Neutrophil (primary cell): ENCODE data around the gene IGFBP6.

Experiments used
- H3K27ac ChIP-seq: fragments of 200-600 bp; sonication (generic); 2 replicates; pipeline ENCODE4 v1.5.1; 2016; ENCODE audit warnings: mild to moderate bottlenecking, moderate library complexity
- H3K27me3 ChIP-seq: fragments of 200-600 bp; sonication (generic); 2 replicates; pipeline ENCODE4 v1.6.0; 2016; ENCODE audit warnings: mild to moderate bottlenecking
- H3K36me3 ChIP-seq: fragments of 200-600 bp; sonication (generic); 2 replicates; pipeline ENCODE4 v1.5.1; 2017
- H3K4me1 ChIP-seq, 2 experiments: fragments of 200-600 bp in 1 of 2; sonication (generic) in 1 of 2; 1 replicate in 1 of 2; 2 replicates in 1 of 2; pipeline versions ENCODE4 v1.5.1 to v1.6.1; 2013 to 2016; ENCODE audit warnings: low read depth in 1 of 2, low read length in 1 of 2, mild to moderate bottlenecking in 1 of 2, moderate library complexity in 1 of 2; ENCODE audit not compliant: control insufficient read depth in 1 of 2, insufficient read depth in 1 of 2
- H3K4me3 ChIP-seq, 2 experiments: fragments of 200-600 bp in 1 of 2; sonication (generic) in 1 of 2; 1 replicate in 1 of 2; 2 replicates in 1 of 2; pipeline ENCODE4 v1.5.1; 2013 to 2016; ENCODE audit warnings: low read depth in 1 of 2, low read length in 1 of 2, mild to moderate bottlenecking in 1 of 2, moderate library complexity in 1 of 2
- H3K9me3 ChIP-seq: fragments of 200-600 bp; sonication (generic); 2 replicates; pipeline ENCODE4 v1.5.1; 2016
- TF ChIP-seq, protein P1 (sequence below): fragments of 200-600 bp; sonication (generic); IDR thresholded peaks from 2 replicates; pipeline ENCODE4 v1.5.1; 2016; ENCODE audit warnings: antibody characterized with exemption

The IGFBP6 gene, protein sequence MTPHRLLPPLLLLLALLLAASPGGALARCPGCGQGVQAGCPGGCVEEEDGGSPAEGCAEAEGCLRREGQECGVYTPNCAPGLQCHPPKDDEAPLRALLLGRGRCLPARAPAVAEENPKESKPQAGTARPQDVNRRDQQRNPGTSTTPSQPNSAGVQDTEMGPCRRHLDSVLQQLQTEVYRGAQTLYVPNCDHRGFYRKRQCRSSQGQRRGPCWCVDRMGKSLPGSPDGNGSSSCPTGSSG

DNA sequence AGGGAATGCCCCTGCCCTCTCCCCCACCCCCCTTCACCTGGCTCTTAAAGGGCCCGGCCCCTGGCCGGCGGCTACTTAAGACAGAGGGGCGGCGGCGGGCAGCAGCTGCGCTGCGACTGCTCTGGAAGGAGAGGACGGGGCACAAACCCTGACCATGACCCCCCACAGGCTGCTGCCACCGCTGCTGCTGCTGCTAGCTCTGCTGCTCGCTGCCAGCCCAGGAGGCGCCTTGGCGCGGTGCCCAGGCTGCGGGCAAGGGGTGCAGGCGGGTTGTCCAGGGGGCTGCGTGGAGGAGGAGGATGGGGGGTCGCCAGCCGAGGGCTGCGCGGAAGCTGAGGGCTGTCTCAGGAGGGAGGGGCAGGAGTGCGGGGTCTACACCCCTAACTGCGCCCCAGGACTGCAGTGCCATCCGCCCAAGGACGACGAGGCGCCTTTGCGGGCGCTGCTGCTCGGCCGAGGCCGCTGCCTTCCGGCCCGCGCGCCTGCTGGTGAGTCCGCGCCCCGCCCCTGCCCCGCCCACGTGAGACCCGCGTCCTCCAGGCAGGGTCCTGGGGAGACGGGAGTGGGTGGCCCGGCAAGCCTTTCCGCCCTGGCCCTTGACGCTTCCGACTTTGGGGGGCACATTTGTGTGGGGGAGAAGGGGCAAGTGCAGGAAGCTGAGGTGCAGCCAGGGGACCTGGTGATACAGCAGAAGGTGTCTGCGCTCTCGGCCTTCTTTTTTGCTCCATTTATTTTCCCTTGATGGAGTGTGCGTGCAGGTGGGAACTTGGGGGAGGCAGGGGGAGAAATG lies at the start of gene IGFBP6:
Gene IGFBP6 (plus strand): TSS at position 104 of the 790 bp plus-strand sequence. CDS start 51 bp downstream, at position 155.
- H3K4me1 ChIP-seq: peaks cover 33 to 37% of the 10 kb centered on the region in 2 experiments
- H3K27ac ChIP-seq: no peak within 1 kb of the TSS
- H3K4me3 ChIP-seq: peak within 1 kb of the TSS; percentile 31 to 41
- H3K36me3 ChIP-seq: no peaks in the 10 kb centered on the region
- TF ChIP-seq, protein P1, sequence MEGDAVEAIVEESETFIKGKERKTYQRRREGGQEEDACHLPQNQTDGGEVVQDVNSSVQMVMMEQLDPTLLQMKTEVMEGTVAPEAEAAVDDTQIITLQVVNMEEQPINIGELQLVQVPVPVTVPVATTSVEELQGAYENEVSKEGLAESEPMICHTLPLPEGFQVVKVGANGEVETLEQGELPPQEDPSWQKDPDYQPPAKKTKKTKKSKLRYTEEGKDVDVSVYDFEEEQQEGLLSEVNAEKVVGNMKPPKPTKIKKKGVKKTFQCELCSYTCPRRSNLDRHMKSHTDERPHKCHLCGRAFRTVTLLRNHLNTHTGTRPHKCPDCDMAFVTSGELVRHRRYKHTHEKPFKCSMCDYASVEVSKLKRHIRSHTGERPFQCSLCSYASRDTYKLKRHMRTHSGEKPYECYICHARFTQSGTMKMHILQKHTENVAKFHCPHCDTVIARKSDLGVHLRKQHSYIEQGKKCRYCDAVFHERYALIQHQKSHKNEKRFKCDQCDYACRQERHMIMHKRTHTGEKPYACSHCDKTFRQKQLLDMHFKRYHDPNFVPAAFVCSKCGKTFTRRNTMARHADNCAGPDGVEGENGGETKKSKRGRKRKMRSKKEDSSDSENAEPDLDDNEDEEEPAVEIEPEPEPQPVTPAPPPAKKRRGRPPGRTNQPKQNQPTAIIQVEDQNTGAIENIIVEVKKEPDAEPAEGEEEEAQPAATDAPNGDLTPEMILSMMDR: no peak
- no peaks in the 10 kb centered on the region for H3K9me3 ChIP-seq
- H3K27me3 ChIP-seq: peaks cover 42% of the 10 kb centered on the region

DNA sequence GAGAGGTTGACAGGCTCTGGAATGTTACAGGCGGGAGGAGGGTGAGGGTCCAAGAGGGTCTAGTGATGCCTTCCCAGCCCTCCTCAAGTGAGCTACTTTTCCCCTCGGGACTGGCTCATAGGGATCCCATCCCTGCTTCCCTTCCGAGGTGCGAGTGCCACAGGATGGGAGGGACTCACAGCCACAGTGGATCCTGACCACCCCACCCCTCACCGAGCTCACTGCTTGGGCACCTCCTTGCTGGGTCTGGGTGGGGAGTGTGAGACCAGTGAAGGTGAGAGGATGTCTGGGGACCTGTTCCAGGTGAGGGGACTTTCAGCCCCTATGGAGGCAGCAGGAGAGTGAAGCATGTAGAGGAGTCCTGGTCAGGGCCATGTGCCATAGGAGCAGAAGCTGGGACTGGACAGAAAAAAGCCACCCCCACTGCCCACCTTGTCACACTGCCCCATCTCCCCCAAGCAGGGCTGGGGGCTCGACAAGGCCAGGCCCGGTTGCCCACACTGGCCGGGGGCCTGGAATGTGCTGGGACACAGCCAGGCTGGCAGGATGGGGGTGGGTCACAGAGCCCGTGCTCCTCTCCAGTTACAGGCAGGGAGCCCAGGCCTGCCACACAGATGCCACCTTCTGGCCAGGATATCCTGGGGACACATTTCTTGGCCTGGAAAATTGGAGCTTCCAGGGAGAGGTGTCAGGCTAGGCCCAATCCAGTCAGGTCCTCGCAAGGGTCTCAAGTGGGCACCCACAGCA lies 49.3 kb upstream of the IGFBP6 start:
- Histone ChIP-seq H3K27me3 (peaks cover 32% of the 10 kb centered on the region), H3K4me1 (peaks cover 12% of the 10 kb centered on the region in 2 experiments), H3K9me3 (no peaks in the 10 kb centered on the region), H3K36me3 (no peaks in the 10 kb centered on the region), H3K4me3 (peak overlapping the region; percentile 50 to 51), H3K27ac (no peak overlapping the region)
- TF ChIP-seq, protein P1: no peak

DNA sequence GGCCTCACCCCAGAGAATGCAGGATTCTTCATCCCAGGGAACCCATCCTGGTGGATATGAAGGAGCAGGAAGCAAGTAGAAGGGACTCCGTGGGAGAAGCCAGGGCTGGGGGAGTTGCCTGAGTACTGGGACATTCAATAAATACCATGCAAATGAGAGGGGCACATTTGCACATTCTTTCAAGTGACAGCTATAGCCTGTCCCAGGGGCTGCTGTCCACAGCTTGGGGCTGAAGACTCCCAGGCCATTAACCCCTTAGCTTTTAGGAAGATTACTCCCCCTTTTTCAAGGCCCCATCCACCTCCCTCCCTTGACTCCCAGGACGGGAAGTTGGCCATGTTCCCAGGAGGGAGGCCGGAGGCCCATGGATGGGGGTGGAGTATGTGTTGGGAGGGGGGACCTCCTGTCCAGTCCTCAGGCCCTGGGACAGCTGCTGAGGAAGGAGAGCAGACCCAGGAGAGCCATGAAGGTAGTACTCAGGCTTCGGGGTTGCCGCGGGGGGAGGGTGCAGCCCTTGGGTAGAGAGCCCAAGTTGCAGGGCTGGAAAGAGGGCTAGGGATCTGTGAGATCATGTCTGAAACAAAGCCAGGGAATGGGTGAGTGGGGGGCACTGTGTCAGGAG lies 48.6 kb upstream of the IGFBP6 start:
- Histone ChIP-seq H3K36me3 (no peaks in the 10 kb centered on the region), H3K27me3 (peaks cover 36% of the 10 kb centered on the region), H3K4me1 (peaks cover 16% of the 10 kb centered on the region in 2 experiments), H3K4me3 (no peak overlapping the region), H3K27ac (no peak overlapping the region), H3K9me3 (no peaks in the 10 kb centered on the region)
- TF ChIP-seq, protein P1: no peak

DNA sequence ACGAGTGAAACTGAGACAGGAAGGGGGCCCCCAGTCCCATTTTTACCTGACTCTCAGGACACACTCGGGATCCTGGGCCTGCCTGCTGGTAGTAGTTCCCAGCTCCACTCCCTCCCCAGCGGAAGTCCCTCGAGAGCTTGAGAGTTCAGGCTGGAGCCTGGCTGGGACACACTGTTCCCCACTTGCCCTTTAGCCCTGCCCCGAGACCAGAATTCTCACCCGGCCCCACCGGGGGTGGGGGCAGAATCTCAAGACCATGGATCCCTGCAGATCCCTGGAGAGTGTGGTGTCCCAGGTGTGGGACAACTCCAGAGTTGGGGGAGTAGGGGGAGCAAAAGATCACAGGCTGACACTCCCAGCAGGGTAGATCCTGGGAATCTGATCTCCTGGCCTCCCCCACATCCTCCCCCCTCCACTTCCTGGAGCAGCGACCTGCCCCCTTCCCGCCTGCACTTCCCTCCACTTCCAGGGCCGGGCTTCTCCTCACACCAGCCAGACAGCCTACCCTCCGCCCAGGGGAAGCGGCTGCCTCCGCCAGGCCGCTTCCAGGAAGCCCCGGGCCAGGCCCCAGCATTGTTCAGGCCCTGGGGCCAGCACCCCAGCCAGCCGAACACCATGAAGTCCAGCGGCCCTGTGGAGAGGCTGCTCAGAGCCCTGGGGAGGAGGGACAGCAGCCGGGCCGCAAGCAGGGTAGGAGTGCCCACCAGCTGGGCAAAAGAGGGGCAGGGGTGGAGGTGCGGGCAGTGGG lies 47.7 kb upstream of the IGFBP6 start, which contains the start of gene TNS2:
Gene TNS2 (plus strand): TSS at position 495 of the 748 bp plus-strand sequence. CDS start 121 bp downstream, at position 616.
- TF ChIP-seq, protein P1: no peak
- no peaks in the 10 kb centered on the region for H3K36me3 ChIP-seq
- no peaks in the 10 kb centered on the region for H3K9me3 ChIP-seq
- peaks cover 31% of the 10 kb centered on the region for H3K27me3 ChIP-seq
- H3K4me3 ChIP-seq: no peak within 1 kb of the TSS
- no peak within 1 kb of the TSS for H3K27ac ChIP-seq
- H3K4me1 ChIP-seq: peaks cover 22 to 23% of the 10 kb centered on the region in 2 experiments
